ENCODE measurements around the gene RELL2. TPM values are rescaled to one million over a fixed set of nuclear protein-coding genes. Genes with fewer than 3 reads are reported as not detected.
A peak's percentile ranks its signal among the peaks of the same experiment; 100 is the strongest.

Gene RELL2
- total RNA-seq, 1 donor = 5.1 TPM

DNA sequence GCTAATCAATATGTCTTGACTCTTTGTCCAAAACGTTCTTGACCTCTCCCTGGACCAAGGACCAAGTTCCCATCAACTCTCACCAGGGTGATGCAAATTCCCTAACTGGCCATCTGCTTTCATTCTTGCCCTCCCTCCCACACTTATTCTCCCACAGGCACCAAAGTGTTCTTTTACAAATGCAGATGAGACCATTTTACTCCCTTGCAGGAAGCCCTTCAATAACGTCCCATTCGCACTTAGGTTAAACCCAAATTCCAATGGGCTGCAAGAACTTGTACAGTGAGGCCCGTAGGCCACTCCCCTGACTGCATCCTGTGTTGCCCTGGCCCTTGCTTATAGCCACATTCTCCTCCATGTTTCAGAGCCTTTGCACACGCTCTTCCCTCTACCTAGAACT lies 38.0 kb downstream of the RELL2 start:
- Histone ChIP-seq H4K20me1 (ENCODE audit: insufficient read depth, low read length) (no peaks in the 10 kb centered on the region), H3K4me1 (ENCODE audit: insufficient read depth, low read length) (no peaks in the 10 kb centered on the region), H3K27me3 (ENCODE audit: insufficient read depth, low read length) (no peaks in the 10 kb centered on the region), H3K4me3 (ENCODE audit: insufficient read depth, low read length) (no peak overlapping the region), H3K27ac (ENCODE audit: low read depth, low read length) (no peak overlapping the region), H3K36me3 (ENCODE audit: insufficient read depth, low read length) (peaks cover 2% of the 10 kb centered on the region), H3K79me2 (ENCODE audit: insufficient read depth, low read length) (no peaks in the 10 kb centered on the region), H3K9me3 (ENCODE audit: low read depth, low read length) (no peaks in the 10 kb centered on the region), H2AFZ (ENCODE audit: low read length) (no peak overlapping the region), H3K4me2 (ENCODE audit: insufficient read depth, low read length) (no peak overlapping the region)
- TF ChIP-seq, protein P1, sequence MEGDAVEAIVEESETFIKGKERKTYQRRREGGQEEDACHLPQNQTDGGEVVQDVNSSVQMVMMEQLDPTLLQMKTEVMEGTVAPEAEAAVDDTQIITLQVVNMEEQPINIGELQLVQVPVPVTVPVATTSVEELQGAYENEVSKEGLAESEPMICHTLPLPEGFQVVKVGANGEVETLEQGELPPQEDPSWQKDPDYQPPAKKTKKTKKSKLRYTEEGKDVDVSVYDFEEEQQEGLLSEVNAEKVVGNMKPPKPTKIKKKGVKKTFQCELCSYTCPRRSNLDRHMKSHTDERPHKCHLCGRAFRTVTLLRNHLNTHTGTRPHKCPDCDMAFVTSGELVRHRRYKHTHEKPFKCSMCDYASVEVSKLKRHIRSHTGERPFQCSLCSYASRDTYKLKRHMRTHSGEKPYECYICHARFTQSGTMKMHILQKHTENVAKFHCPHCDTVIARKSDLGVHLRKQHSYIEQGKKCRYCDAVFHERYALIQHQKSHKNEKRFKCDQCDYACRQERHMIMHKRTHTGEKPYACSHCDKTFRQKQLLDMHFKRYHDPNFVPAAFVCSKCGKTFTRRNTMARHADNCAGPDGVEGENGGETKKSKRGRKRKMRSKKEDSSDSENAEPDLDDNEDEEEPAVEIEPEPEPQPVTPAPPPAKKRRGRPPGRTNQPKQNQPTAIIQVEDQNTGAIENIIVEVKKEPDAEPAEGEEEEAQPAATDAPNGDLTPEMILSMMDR (IDR thresholded peaks at IDR 0.05; ENCODE audit: extremely low read depth, low read depth, low read length) = no peak
- DNase-seq (ENCODE audit: insufficient read length, low spot score, missing footprints) = peak; percentile 59

DNA sequence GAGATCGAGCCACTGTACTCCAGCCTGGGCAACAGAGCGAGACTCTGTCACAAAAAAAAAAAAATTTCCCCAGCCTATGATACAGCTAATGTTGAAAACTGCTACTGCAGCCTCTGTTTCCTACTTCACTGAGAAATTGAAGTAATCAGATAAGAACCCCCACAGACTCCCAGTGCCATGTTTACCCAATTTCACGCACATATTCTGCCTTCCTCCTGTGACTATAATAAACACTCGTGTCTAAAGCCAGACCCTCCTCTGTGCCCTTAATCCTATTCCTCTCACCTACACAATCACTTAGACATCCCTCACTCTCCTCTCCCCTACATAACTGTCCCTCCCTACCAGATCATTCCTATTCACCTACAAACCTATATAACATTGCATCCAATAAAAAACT lies 38.9 kb downstream of the RELL2 start:
- peak; percentile 38 for DNase-seq (ENCODE audit: insufficient read length, low spot score, missing footprints)
- peaks cover 3% of the 10 kb centered on the region for H3K4me1 ChIP-seq (ENCODE audit: insufficient read depth, low read length)
- TF ChIP-seq, protein P1 (IDR thresholded peaks at IDR 0.05; ENCODE audit: extremely low read depth, low read depth, low read length) = no peak
- H3K27me3 ChIP-seq (ENCODE audit: insufficient read depth, low read length) = no peaks in the 10 kb centered on the region
- H2AFZ ChIP-seq (ENCODE audit: low read length) = no peak overlapping the region
- H3K36me3 ChIP-seq (ENCODE audit: insufficient read depth, low read length) = peaks cover 2% of the 10 kb centered on the region
- no peak overlapping the region for H3K27ac ChIP-seq (ENCODE audit: low read depth, low read length)
- H3K79me2 ChIP-seq (ENCODE audit: insufficient read depth, low read length) = no peaks in the 10 kb centered on the region
- no peak overlapping the region for H3K4me2 ChIP-seq (ENCODE audit: insufficient read depth, low read length)
- no peaks in the 10 kb centered on the region for H4K20me1 ChIP-seq (ENCODE audit: insufficient read depth, low read length)
- H3K9me3 ChIP-seq (ENCODE audit: low read depth, low read length) = no peaks in the 10 kb centered on the region
- H3K4me3 ChIP-seq (ENCODE audit: insufficient read depth, low read length) = no peak overlapping the region

DNA sequence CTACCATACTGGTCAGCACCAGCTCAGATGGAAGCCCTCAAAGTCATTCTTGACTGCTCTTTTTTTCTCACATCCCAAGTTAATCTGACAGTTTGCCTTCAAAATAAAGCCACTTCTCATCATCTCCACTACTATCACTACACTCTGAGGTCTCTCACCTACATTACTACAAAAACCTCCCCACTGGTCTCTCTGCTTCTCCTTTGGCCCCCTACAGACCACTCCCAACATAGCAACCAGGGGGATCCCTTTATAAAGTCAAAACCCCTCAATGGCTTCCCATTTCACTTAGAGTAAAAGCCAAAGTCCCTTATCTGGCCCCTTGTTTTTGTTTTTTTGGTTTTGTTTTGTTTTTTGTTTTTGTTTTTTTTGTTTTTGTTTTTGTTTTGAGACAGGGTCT lies 40.6 kb downstream of the RELL2 start:
- H3K4me2 ChIP-seq (ENCODE audit: insufficient read depth, low read length) = no peak overlapping the region
- H2AFZ ChIP-seq (ENCODE audit: low read length) = no peak overlapping the region
- no peak overlapping the region for H3K27ac ChIP-seq (ENCODE audit: low read depth, low read length)
- H3K4me1 ChIP-seq (ENCODE audit: insufficient read depth, low read length) = peaks cover 15% of the 10 kb centered on the region
- H3K9me3 ChIP-seq (ENCODE audit: low read depth, low read length) = no peaks in the 10 kb centered on the region
- peaks cover 1% of the 10 kb centered on the region for H3K36me3 ChIP-seq (ENCODE audit: insufficient read depth, low read length)
- DNase-seq (ENCODE audit: insufficient read length, low spot score, missing footprints) = no peak
- H3K4me3 ChIP-seq (ENCODE audit: insufficient read depth, low read length) = no peak overlapping the region
- no peaks in the 10 kb centered on the region for H3K27me3 ChIP-seq (ENCODE audit: insufficient read depth, low read length)
- no peaks in the 10 kb centered on the region for H4K20me1 ChIP-seq (ENCODE audit: insufficient read depth, low read length)
- no peaks in the 10 kb centered on the region for H3K79me2 ChIP-seq (ENCODE audit: insufficient read depth, low read length)
- TF ChIP-seq, protein P1 (IDR thresholded peaks at IDR 0.05; ENCODE audit: extremely low read depth, low read depth, low read length) = peak; percentile 16

DNA sequence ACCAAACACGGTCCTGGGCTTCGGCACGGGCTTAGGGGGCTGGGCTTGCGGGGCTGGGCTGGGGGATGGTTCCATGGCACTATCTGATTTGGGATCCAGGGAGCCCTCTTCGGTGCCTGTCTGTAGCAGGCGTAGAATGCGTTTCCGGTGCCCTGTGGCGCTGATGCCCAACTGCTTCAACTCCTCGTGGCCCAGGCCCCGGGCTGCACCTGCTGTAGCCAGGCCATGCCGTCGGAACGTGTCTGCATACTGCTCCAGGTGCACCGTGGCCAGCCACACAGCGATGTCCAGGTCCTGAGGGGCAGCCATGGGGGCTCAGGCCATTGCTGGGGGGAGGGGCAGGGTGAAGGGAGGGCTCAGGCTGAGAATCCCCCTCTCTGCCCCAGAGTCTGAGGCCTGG lies 43.4 kb downstream of the RELL2 start:
- no peaks in the 10 kb centered on the region for H3K9me3 ChIP-seq (ENCODE audit: low read depth, low read length)
- no peaks in the 10 kb centered on the region for H4K20me1 ChIP-seq (ENCODE audit: insufficient read depth, low read length)
- H3K36me3 ChIP-seq (ENCODE audit: insufficient read depth, low read length) = no peaks in the 10 kb centered on the region
- peak; percentile 41 for DNase-seq (ENCODE audit: insufficient read length, low spot score, missing footprints)
- H3K27me3 ChIP-seq (ENCODE audit: insufficient read depth, low read length) = no peaks in the 10 kb centered on the region
- H3K79me2 ChIP-seq (ENCODE audit: insufficient read depth, low read length) = no peaks in the 10 kb centered on the region
- H2AFZ ChIP-seq (ENCODE audit: low read length) = no peak overlapping the region
- no peak overlapping the region for H3K4me3 ChIP-seq (ENCODE audit: insufficient read depth, low read length)
- TF ChIP-seq, protein P1 (IDR thresholded peaks at IDR 0.05; ENCODE audit: extremely low read depth, low read depth, low read length) = no peak
- H3K27ac ChIP-seq (ENCODE audit: low read depth, low read length) = peak overlapping the region; percentile 60
- no peak overlapping the region for H3K4me2 ChIP-seq (ENCODE audit: insufficient read depth, low read length)
- peaks cover 15% of the 10 kb centered on the region for H3K4me1 ChIP-seq (ENCODE audit: insufficient read depth, low read length)
